Activated CD4-positive, CD25-positive, alpha-beta regulatory T cell treated with anti-CD3 and anti-CD28 coated beads, Interleukin-2, amount 50 U/mL, for 72 hours (primary cell): ENCODE measurements around the gene SH3D19.
"Not testable (repeated sequence)": the region's sequence is repeated elsewhere in the genome, so short reads cannot be mapped to it uniquely, and the experiment has no call there.

Experiments
- DNase-seq: peaks from one replicate; pipeline ENCODE4 v3.0.0; 2021

Gene SH3D19

GRCh38 chr4:151267822-151268535 lies 57.4 kb downstream of the SH3D19 start:
- DNase-seq = no peak

- no peak for DNase-seq
Observed at GRCh38 chr4:151267104-151267503, 58.3 kb downstream of the SH3D19 start.

GRCh38 chr4:151266497-151266896 lies 58.9 kb downstream of the SH3D19 start:
- DNase-seq = no peak

GRCh38 chr4:151263455-151263854 lies 62.0 kb downstream of the SH3D19 start:
- no peak for DNase-seq

GRCh38 chr4:151260526-151260925 lies 64.9 kb downstream of the SH3D19 start:
- no peak for DNase-seq

GRCh38 chr4:151259752-151260151 lies 65.7 kb downstream of the SH3D19 start:
- no peak for DNase-seq

GRCh38 chr4:151257704-151258103 lies 67.7 kb downstream of the SH3D19 start:
- DNase-seq = no peak

GRCh38 chr4:151256134-151256533 lies 69.3 kb downstream of the SH3D19 start:
- no peak for DNase-seq

- DNase-seq = not testable (repeated sequence)
Observed at GRCh38 chr4:151255680-151256079, 69.7 kb downstream of the SH3D19 start.

- DNase-seq = not testable (repeated sequence)
Observed at GRCh38 chr4:151255226-151255625, 70.2 kb downstream of the SH3D19 start.

GRCh38 chr4:151251603-151252304 lies 73.7 kb downstream of the SH3D19 start:
- DNase-seq = no peak

- DNase-seq = no peak
Observed at GRCh38 chr4:151250706-151251105, 74.7 kb downstream of the SH3D19 start.

- no peak for DNase-seq
Observed at GRCh38 chr4:151248519-151248918, 76.9 kb downstream of the SH3D19 start.

GRCh38 chr4:151247395-151247794 lies 78.0 kb downstream of the SH3D19 start:
- DNase-seq = no peak

- no peak for DNase-seq
Observed at GRCh38 chr4:151246742-151247141, 78.7 kb downstream of the SH3D19 start.

GRCh38 chr4:151242305-151242704 lies 83.1 kb downstream of the SH3D19 start:
- no peak for DNase-seq

GRCh38 chr4:151239608-151240007 lies 85.8 kb downstream of the SH3D19 start:
- no peak for DNase-seq

- DNase-seq = no peak
Observed at GRCh38 chr4:151238477-151238876, 86.9 kb downstream of the SH3D19 start.

GRCh38 chr4:151236036-151236435 lies 89.4 kb downstream of the SH3D19 start:
- DNase-seq = no peak

- not testable (repeated sequence) for DNase-seq
Observed at GRCh38 chr4:151235373-151235772, 90.0 kb downstream of the SH3D19 start.

GRCh38 chr4:151233600-151233999 lies 91.8 kb downstream of the SH3D19 start:
- DNase-seq = no peak

GRCh38 chr4:151231915-151232595 lies 93.3 kb downstream of the SH3D19 start:
- DNase-seq = no peak

- no peak for DNase-seq
Observed at GRCh38 chr4:151228189-151229119, 97.0 kb downstream of the SH3D19 start.
